Raji (cell line): ENCODE data around the gene PEG3.

ENCODE experiments used
- POLR2A ChIP-seq: IDR thresholded peaks from 2 replicates; pipeline ENCODE4 v1.6.1; 2011; ENCODE audit warnings: low read depth, low read length, control low read depth; ENCODE audit not compliant: insufficient read depth

PEG3 gene

GRCh38 chr19:56823956-56824355 lies 16.6 kb downstream of the PEG3 start:
- TF ChIP-seq POLR2A: no peak

DNA sequence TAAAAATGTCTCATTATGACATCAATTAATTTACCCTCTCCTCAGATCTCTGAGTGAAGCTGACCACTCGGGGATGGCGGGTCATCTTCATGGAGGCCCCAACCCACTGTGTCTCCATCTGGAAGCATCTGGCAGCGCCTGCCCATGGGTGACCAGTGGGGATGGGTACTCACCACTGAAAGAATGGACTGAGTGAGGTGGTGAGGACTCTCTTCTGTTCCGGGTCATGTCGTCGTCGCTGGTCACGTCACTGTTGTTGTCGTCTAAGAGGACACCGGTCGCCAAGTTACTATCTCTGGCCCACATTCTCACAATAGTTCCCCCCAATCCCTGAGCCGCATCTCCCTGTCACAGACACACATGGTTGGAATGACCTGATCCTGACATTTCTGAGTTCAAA lies 17.1 kb downstream of the PEG3 start:
- no peak for TF ChIP-seq POLR2A

GRCh38 chr19:56822755-56823154 lies 17.8 kb downstream of the PEG3 start:
- no peak for TF ChIP-seq POLR2A

DNA sequence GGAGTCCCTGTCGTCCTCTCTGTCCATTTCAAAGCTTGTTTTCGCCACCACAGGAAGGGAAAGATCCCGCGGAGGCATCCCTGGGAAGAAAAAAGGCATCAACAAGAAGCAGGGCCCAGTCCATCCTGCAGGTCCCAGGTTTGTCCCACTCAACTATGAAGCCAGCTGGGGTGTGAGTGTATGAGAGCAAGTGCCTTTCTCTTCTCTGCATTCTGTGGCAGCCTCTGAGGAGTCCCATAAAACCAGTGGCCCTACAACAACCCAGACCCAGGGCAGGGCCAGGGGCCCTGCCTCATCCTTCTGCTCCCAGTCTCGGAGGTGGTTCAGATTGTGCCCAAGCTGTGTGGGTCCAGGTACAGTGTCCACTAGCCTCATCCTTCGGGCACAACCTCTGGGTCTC lies 18.9 kb downstream of the PEG3 start:
- TF ChIP-seq POLR2A: no peak

GRCh38 chr19:56821209-56821608 lies 19.3 kb downstream of the PEG3 start:
- no peak for TF ChIP-seq POLR2A

DNA sequence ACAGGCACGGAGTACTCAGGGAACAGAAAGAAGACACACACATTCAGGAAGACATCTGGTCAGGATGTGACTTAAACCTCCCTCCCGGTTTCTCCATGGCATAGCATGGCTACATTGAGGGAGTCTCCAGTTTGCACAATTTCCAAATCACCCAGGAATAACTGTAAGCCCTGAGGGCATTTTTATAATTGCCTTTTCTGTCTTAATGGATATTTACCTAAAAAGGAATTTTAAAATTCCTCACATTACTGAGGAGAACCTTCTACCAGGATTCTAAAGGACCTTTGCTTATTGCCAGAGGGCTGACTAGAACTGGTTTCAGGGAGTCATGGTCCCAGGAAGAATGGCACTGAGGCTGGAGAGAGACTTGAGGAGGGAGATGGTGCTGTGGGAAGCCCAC lies 21.4 kb downstream of the PEG3 start:
- no peak for TF ChIP-seq POLR2A

DNA sequence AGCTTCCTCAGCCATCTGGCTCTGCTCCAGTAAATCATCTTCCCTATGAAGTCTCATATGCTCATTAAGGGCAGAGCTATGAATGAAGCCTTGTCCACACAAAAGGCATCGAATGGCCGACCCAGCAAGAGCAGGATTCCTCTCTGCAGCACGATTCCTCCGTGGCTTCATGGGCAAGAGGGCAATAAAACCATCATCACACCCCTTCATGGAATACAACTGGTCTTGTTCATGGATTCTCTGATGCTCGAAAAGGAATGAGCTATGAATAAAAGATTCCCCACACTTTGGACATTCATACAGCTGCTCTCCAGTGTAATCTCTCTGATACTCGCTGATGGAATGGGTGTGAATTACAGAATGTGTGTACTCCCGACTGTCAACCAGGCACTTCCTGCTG lies 25.9 kb downstream of the PEG3 start:
- TF ChIP-seq POLR2A: no peak

GRCh38 chr19:56813531-56813930 lies 27.0 kb downstream of the PEG3 start:
- no peak for TF ChIP-seq POLR2A

DNA sequence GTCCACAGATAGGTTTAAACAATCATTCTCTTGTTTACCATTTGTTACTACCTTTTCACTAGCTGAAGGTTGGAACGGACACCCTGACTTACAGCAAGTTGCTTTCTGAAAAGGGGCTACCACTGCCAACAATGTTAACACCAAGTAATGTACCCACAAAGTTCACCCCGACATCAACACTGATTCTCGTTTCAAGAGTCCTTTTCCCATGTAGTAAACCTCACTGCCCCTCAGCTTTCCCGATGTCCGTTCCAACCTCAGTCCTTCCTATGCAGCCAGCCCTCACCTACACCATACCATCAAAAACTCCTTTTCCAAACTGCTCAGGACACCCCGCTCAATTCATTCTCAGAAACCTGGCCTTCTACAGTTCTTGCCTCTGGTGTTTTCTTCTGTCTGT lies 29.0 kb downstream of the PEG3 start:
- no peak for TF ChIP-seq POLR2A

- no peak for TF ChIP-seq POLR2A
These were observed 30.3 kb downstream of the PEG3 start for GRCh38 chr19:56810260-56810659.

DNA sequence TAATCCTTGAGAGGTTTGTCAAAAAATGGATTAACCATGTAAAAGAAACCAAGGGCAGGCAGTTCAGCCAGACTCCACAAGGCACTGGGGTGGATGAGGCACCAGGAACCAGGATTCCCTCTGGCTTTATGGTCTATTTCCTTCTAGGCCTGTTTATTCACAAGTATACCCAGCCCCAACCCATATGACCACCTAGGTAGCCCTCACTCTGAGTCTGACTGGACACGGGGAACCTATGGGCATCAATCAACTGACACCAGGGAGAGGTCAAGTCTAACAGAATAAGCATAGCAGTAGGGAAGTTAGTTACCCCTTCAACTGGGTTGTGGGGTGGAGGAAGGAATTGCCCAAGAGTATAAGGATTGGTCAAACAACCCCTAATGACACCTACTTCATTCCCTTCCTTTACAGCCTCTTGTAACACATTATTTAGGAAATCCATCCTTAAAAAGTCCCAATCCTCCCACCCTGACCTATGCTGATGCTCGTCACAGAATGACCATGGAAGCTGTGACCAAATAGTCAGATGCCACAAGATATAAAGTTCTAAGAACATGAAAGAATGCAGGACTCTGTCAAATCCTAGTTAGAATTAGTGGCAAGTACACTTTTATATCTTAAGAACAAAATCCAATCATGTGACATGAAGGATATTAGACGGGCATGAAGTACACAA lies 31.7 kb downstream of the PEG3 start:
- TF ChIP-seq POLR2A: no peak

GRCh38 chr19:56806639-56807038 lies 33.9 kb downstream of the PEG3 start:
- no peak for TF ChIP-seq POLR2A
